WTC11 (cell line): ENCODE data around the gene SMC3. TPM values are rescaled to one million over a fixed set of nuclear protein-coding genes. Genes with fewer than 3 reads are reported as not detected.

Source experiments
- ATAC-seq: fragments of 200-7000 bp; cut with Tn5 transposase; 2 replicates; pipeline ENCODE4 v1.10.0; 2021; ENCODE audit warnings: mild to moderate bottlenecking, moderate library complexity
- CTCF ChIA-PET: fragments of 300-600 bp; sonication (Branson Sonifier 250); formaldehyde crosslinking; loops from one replicate; lab custom pipeline; 2021; ENCODE audit warnings: antibody characterized with exemption; lab: Charles Lee
- POLR2A ChIA-PET: fragments of 350-600 bp; sonication (Branson Sonifier 250); formaldehyde crosslinking; loops from one replicate; lab custom pipeline; 2021; ENCODE audit warnings: antibody characterized with exemption; lab: Charles Lee
- DNase-seq: peaks from one replicate; pipeline ENCODE4 v3.0.0; 2021; ENCODE audit warnings: low spot score
- H3K27ac Mint-ChIP-seq: 2 replicates; pipeline ENCODE4 v1.8.0; 2021; ENCODE audit warnings: mixed read lengths
- H3K27me3 Mint-ChIP-seq: 2 replicates; pipeline ENCODE4 v1.8.0; 2021; ENCODE audit warnings: low read depth, mild to moderate bottlenecking, moderate library complexity, mixed read lengths
- H3K36me3 Mint-ChIP-seq: 2 replicates; pipeline ENCODE4 v1.8.0; 2021; ENCODE audit warnings: mixed read lengths
- H3K4me1 Mint-ChIP-seq: 2 replicates; pipeline ENCODE4 v1.8.0; 2022; ENCODE audit warnings: mixed read lengths
- H3K4me3 Mint-ChIP-seq: 2 replicates; pipeline ENCODE4 v1.8.0; 2021; ENCODE audit warnings: mild to moderate bottlenecking, moderate library complexity, mixed read lengths
- H3K9me3 Mint-ChIP-seq: 2 replicates; pipeline ENCODE4 v1.8.0; 2021; ENCODE audit warnings: mixed read lengths
- CBFB ChIP-seq: sonication (generic); formaldehyde crosslinking; IDR thresholded peaks from 2 replicates; pipeline ENCODE4 v1.8.1; 2022; ENCODE audit warnings: mild to moderate bottlenecking, low read depth, missing genetic modification reagents
- CREM ChIP-seq: sonication (generic); formaldehyde crosslinking; IDR thresholded peaks from 2 replicates; pipeline ENCODE4 v1.8.1; 2022; ENCODE audit warnings: mild to moderate bottlenecking, missing genetic modification reagents, moderate library complexity
- ELF4 ChIP-seq: sonication (generic); formaldehyde crosslinking; IDR thresholded peaks from 2 replicates; pipeline ENCODE4 v1.8.1; 2022; ENCODE audit warnings: low read depth, mild to moderate bottlenecking, moderate library complexity, missing genetic modification reagents
- FOXP1 ChIP-seq: sonication (generic); formaldehyde crosslinking; IDR thresholded peaks from 2 replicates; pipeline ENCODE4 v1.8.0; 2022; ENCODE audit warnings: missing genetic modification reagents, mild to moderate bottlenecking, moderate library complexity, borderline replicate concordance
- HMGA2 ChIP-seq: fragments of 250-450 bp; sonication (Bioruptor Pico); IDR thresholded peaks from 2 replicates; pipeline ENCODE4 v1.4.0; 2021; ENCODE audit warnings: mild to moderate bottlenecking, moderate library complexity
- IRF2 ChIP-seq: sonication (generic); formaldehyde crosslinking; IDR thresholded peaks from 2 replicates; pipeline ENCODE4 v1.8.0; 2022; ENCODE audit warnings: low read depth, missing genetic modification reagents, borderline replicate concordance
- JUN ChIP-seq: sonication (generic); formaldehyde crosslinking; IDR thresholded peaks from 2 replicates; pipeline ENCODE4 v1.8.0; 2023; ENCODE audit warnings: mild to moderate bottlenecking, missing genetic modification reagents
- MYBL2 ChIP-seq: sonication (generic); formaldehyde crosslinking; IDR thresholded peaks from 2 replicates; pipeline ENCODE4 v1.8.1; 2023; ENCODE audit warnings: mild to moderate bottlenecking, moderate library complexity, missing genetic modification reagents
- NFATC4 ChIP-seq: fragments of 250-450 bp; sonication (Bioruptor Pico); IDR thresholded peaks from 2 replicates; pipeline ENCODE4 v1.9.0; 2021; ENCODE audit warnings: mild to moderate bottlenecking
- NR2C2 ChIP-seq: sonication (generic); formaldehyde crosslinking; IDR thresholded peaks from 2 replicates; pipeline ENCODE4 v1.8.0; 2022; ENCODE audit warnings: mild to moderate bottlenecking, missing genetic modification reagents
- OVOL2 ChIP-seq: fragments of 250-450 bp; sonication (Bioruptor Pico); IDR thresholded peaks from 2 replicates; pipeline ENCODE4 v1.9.0; 2021; ENCODE audit warnings: mild to moderate bottlenecking, borderline replicate concordance
- RELA ChIP-seq: sonication (generic); formaldehyde crosslinking; IDR thresholded peaks from 2 replicates; pipeline ENCODE4 v1.8.1; 2022; ENCODE audit warnings: missing genetic modification reagents, mild to moderate bottlenecking, borderline replicate concordance
- SMAD4 ChIP-seq: sonication (generic); formaldehyde crosslinking; IDR thresholded peaks from 2 replicates; pipeline ENCODE4 v1.8.0; 2022; ENCODE audit warnings: mild to moderate bottlenecking, missing genetic modification reagents
- SOX15 ChIP-seq: fragments of 250-450 bp; sonication (Bioruptor Pico); IDR thresholded peaks from 2 replicates; pipeline ENCODE4 v1.9.0; 2021; ENCODE audit warnings: mild to moderate bottlenecking
- SP1 ChIP-seq: sonication (generic); formaldehyde crosslinking; conservative IDR thresholded peaks from 2 replicates; pipeline ENCODE4 v1.8.1; 2022; ENCODE audit warnings: missing genetic modification reagents
- ZNF121 ChIP-seq: sonication (generic); formaldehyde crosslinking; IDR thresholded peaks from 2 replicates; pipeline ENCODE4 v1.8.0; 2023; ENCODE audit warnings: missing genetic modification reagents
- ZNF219 ChIP-seq: sonication (generic); formaldehyde crosslinking; IDR thresholded peaks from 2 replicates; pipeline ENCODE4 v1.8.0; 2023; ENCODE audit warnings: missing genetic modification reagents, mild to moderate bottlenecking, borderline replicate concordance
- ZNF232 ChIP-seq: sonication (generic); formaldehyde crosslinking; IDR thresholded peaks from 2 replicates; pipeline ENCODE4 v1.8.0; 2022; ENCODE audit warnings: mild to moderate bottlenecking, missing genetic modification reagents
- ZNF416 ChIP-seq: fragments of 250-450 bp; sonication (Bioruptor Pico); IDR thresholded peaks from 2 replicates; pipeline ENCODE4 v1.9.0; 2021; ENCODE audit warnings: mild to moderate bottlenecking, inconsistent platforms
- total RNA-seq: library from RNA; stranded (reverse); gene quantifications from 3 replicates; pipeline ENCODE4 v1.2.3, GENCODE V29; 2021
- TF ChIP-seq, protein P1 (sequence below): sonication (generic); formaldehyde crosslinking; IDR thresholded peaks from 2 replicates; pipeline ENCODE4 v1.8.0; 2022; ENCODE audit warnings: mild to moderate bottlenecking, missing genetic modification reagents
- TF ChIP-seq, protein P2 (sequence below): fragments of 250-450 bp; sonication (Bioruptor Pico); conservative IDR thresholded peaks from 2 replicates; pipeline ENCODE4 v1.9.0; 2021; ENCODE audit warnings: mild to moderate bottlenecking
- TF ChIP-seq, protein P3 (sequence below): sonication (generic); formaldehyde crosslinking; conservative IDR thresholded peaks from 2 replicates; pipeline ENCODE4 v1.8.1; 2022; ENCODE audit warnings: mild to moderate bottlenecking, missing genetic modification reagents
- TF ChIP-seq, protein P4 (sequence below): fragments of 250-450 bp; sonication (Bioruptor Pico); IDR thresholded peaks from 2 replicates; pipeline ENCODE4 v2.1.2; 2022; ENCODE audit warnings: mild to moderate bottlenecking, moderate library complexity
- TF ChIP-seq, protein P5 (sequence below): sonication (generic); formaldehyde crosslinking; IDR thresholded peaks from 2 replicates; pipeline ENCODE4 v1.8.1; 2023; ENCODE audit warnings: mild to moderate bottlenecking, missing genetic modification reagents, moderate library complexity
- TF ChIP-seq, protein P6 (sequence below): sonication (generic); formaldehyde crosslinking; IDR thresholded peaks from 2 replicates; pipeline ENCODE4 v1.8.0; 2023; ENCODE audit warnings: missing genetic modification reagents
- TF ChIP-seq, protein P7 (sequence below): sonication (generic); formaldehyde crosslinking; IDR thresholded peaks from 2 replicates; pipeline ENCODE4 v1.8.1; 2023; ENCODE audit warnings: mild to moderate bottlenecking, missing genetic modification reagents

SMC3 gene
- total RNA-seq, 1 experiment from 2014 or later = 71.0 TPM

DNA sequence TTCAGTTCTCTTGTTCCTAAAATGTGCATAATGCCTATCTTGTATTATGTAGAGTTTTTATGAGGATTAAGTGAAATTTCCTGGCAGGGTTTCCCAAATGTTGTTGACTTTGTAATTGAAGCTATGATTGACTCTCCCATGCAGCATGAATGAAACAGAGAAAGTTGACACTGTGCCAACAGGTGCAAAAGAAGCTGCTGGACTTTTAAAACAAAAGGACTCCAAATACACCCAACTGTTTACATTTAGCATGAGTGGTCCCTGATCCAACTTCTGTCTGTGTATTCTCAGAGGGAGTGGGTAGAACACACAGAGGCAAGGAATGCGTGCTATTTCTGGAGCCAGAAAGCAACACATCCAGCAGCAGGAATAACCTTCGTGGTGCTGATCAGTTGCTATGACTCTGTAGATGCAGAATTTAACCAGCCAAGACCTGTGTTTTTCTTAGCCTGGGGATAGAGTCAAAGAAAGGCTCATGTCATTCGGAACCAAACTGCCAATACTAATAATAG, 62.2 kb downstream of the SMC3 start:
- Mint-ChIP-seq H3K4me3 (no peak overlapping the region), H3K36me3 (no peaks in the 10 kb centered on the region), H3K4me1 (peaks cover 7% of the 10 kb centered on the region), H3K9me3 (peaks cover 6% of the 10 kb centered on the region), H3K27ac (no peak overlapping the region), H3K27me3 (no peaks in the 10 kb centered on the region)
- DNase-seq = no peak
- TF ChIP-seq, protein P1, sequence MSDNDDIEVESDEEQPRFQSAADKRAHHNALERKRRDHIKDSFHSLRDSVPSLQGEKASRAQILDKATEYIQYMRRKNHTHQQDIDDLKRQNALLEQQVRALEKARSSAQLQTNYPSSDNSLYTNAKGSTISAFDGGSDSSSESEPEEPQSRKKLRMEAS (CRISPR knock-in tag) = no peak
- TF ChIP-seq, protein P2, sequence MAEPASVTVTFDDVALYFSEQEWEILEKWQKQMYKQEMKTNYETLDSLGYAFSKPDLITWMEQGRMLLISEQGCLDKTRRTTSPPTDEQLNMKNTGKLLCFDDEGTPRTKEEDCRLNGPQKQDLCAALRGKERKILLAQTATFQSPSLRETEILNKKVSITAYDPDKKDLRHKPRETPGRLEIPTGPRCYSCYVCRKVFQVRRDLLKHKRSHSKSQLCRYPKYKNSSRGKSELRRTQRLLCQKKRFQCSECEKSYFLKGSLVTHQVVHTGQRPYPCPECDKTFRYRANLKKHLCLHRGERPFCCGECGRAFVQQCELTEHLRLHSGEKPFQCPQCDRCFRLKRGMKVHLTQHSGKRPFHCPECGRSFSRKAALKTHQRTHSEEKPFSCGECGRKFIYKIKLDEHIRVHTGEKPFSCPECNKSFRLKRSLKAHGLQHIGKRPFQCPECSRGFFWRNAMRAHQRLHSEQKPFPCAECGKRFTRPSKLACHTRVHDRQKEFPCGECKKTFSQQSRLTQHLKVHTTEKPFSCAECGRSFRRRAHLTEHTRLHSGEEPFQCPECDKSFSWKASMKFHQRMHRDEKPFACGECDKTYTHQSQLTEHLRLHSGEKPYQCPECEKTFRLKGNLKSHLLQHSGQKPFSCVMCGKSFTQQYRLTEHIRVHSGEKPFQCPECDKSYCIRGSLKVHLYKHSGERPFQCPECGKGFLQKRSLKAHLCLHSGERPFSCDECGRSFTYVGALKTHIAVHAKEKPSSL = no peak
- TF ChIP-seq, protein P3, sequence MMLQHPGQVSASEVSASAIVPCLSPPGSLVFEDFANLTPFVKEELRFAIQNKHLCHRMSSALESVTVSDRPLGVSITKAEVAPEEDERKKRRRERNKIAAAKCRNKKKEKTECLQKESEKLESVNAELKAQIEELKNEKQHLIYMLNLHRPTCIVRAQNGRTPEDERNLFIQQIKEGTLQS (CRISPR knock-in tag) = no peak
- TF ChIP-seq SMAD4 (no peak), NFATC4 (no peak), HMGA2 (CRISPR knock-in tag) (no peak), CREM (CRISPR knock-in tag) (no peak), ZNF232 (CRISPR knock-in tag) (no peak), IRF2 (CRISPR knock-in tag) (no peak), OVOL2 (CRISPR knock-in tag) (no peak), ELF4 (no peak), MYBL2 (CRISPR knock-in tag) (no peak), CBFB (CRISPR knock-in tag) (no peak)
- TF ChIP-seq, protein P4, sequence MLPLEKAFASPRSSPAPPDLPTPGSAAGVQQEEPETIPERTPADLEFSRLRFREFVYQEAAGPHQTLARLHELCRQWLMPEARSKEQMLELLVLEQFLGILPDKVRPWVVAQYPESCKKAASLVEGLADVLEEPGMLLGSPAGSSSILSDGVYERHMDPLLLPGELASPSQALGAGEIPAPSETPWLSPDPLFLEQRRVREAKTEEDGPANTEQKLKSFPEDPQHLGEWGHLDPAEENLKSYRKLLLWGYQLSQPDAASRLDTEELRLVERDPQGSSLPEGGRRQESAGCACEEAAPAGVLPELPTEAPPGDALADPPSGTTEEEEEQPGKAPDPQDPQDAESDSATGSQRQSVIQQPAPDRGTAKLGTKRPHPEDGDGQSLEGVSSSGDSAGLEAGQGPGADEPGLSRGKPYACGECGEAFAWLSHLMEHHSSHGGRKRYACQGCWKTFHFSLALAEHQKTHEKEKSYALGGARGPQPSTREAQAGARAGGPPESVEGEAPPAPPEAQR (CRISPR knock-in tag) = no peak
- TF ChIP-seq, protein P5, sequence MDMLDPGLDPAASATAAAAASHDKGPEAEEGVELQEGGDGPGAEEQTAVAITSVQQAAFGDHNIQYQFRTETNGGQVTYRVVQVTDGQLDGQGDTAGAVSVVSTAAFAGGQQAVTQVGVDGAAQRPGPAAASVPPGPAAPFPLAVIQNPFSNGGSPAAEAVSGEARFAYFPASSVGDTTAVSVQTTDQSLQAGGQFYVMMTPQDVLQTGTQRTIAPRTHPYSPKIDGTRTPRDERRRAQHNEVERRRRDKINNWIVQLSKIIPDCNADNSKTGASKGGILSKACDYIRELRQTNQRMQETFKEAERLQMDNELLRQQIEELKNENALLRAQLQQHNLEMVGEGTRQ (CRISPR knock-in tag) = no peak
- TF ChIP-seq, protein P6, sequence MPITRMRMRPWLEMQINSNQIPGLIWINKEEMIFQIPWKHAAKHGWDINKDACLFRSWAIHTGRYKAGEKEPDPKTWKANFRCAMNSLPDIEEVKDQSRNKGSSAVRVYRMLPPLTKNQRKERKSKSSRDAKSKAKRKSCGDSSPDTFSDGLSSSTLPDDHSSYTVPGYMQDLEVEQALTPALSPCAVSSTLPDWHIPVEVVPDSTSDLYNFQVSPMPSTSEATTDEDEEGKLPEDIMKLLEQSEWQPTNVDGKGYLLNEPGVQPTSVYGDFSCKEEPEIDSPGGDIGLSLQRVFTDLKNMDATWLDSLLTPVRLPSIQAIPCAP (CRISPR knock-in tag) = no peak
- ATAC-seq = no peak
- CTCF ChIA-PET = interaction anchor here (1.3 to 2.4 kb wide), 2 partner anchors 22 to 42 kb away, joined by 3 to 7 read pairs; no protein-coding TSS in a partner anchor
- POLR2A ChIA-PET = no interaction called here

DNA sequence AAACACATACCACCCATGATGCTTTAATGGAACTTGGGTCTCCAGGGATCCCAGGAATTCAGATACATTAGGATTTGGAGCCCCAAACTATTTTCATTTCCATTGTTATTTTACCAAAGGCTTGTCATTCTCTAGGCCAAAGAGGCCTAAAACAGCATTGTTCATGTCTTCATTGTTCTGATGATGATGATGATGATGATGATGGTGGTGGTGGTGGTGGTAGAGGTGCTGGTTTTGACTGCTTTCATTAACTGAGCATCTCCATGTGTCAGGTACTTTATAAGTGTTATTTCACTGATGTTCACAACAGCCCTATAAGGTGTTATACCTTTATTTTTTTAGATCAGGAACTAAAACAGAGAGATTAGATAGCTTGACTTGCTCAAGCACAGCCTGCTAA, 64.4 kb downstream of the SMC3 start:
- ATAC-seq (no peak), DNase-seq (no peak)
- ChIA-PET POLR2A (no interaction called here), CTCF (no interaction called here)
- no peaks in the 10 kb centered on the region for H3K36me3 Mint-ChIP-seq
- no peak overlapping the region for H3K4me3 Mint-ChIP-seq
- peaks cover 12% of the 10 kb centered on the region for H3K4me1 Mint-ChIP-seq
- TF ChIP-seq ZNF219 (CRISPR knock-in tag) = no peak
- no peak for TF ChIP-seq RELA (CRISPR knock-in tag)
- TF ChIP-seq FOXP1 (CRISPR knock-in tag) = no peak
- no peak for TF ChIP-seq ZNF121 (CRISPR knock-in tag)
- TF ChIP-seq SP1 (CRISPR knock-in tag) = no peak
- no peak for TF ChIP-seq JUN (CRISPR knock-in tag)
- no peak for TF ChIP-seq SOX15 (CRISPR knock-in tag)
- no peak for TF ChIP-seq ZNF416 (CRISPR knock-in tag)
- TF ChIP-seq NR2C2 (CRISPR knock-in tag) = no peak
- TF ChIP-seq, protein P7, sequence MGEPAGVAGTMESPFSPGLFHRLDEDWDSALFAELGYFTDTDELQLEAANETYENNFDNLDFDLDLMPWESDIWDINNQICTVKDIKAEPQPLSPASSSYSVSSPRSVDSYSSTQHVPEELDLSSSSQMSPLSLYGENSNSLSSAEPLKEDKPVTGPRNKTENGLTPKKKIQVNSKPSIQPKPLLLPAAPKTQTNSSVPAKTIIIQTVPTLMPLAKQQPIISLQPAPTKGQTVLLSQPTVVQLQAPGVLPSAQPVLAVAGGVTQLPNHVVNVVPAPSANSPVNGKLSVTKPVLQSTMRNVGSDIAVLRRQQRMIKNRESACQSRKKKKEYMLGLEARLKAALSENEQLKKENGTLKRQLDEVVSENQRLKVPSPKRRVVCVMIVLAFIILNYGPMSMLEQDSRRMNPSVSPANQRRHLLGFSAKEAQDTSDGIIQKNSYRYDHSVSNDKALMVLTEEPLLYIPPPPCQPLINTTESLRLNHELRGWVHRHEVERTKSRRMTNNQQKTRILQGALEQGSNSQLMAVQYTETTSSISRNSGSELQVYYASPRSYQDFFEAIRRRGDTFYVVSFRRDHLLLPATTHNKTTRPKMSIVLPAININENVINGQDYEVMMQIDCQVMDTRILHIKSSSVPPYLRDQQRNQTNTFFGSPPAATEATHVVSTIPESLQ = no peak
- no peaks in the 10 kb centered on the region for H3K27me3 Mint-ChIP-seq
- peaks cover 6% of the 10 kb centered on the region for H3K9me3 Mint-ChIP-seq
- H3K27ac Mint-ChIP-seq = no peak overlapping the region
